ENCODE measurements around the gene RAB6B.

DNA sequence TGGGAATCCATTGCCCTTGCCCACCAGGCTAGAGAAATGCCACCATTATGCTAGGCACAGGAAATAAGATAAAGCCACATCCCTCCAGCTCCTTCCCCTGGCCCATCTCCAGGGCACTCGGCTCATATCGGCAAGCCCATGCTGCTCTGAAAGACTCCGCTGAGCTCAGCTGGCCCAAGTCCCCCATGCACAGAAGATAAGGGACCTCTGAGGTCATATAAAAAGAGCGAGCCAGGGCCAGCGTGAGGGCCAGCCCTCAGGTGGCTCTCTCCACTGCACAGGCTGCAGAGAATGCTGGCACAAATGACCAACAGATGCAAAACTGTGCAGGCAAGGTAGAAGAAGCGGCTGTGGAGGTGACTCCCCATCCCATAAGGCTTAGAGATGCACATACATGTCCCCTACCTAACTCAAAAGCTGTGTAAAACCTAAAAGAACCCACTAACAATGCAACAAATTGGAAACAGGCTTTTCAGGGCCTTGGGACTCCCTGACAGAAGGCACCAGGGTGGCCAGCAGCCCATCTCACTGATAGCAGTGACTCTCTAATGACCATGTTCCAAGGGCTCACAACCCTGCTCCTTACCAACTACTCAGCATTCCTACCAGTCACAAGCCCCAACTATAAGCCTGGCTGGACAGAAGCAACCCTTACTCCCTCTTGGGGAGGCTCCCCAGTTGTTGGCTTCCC is 3.0 kb downstream of the RAB6B start:
- TF ChIP-seq POLR2A (IDR thresholded peaks at IDR 0.05; ENCODE audit: low read depth) (no peak), EP300 (IDR thresholded peaks at IDR 0.05) (no peak), POLR2AphosphoS5 (IDR thresholded peaks at IDR 0.05) (no peak)
- TF ChIP-seq, protein P1, sequence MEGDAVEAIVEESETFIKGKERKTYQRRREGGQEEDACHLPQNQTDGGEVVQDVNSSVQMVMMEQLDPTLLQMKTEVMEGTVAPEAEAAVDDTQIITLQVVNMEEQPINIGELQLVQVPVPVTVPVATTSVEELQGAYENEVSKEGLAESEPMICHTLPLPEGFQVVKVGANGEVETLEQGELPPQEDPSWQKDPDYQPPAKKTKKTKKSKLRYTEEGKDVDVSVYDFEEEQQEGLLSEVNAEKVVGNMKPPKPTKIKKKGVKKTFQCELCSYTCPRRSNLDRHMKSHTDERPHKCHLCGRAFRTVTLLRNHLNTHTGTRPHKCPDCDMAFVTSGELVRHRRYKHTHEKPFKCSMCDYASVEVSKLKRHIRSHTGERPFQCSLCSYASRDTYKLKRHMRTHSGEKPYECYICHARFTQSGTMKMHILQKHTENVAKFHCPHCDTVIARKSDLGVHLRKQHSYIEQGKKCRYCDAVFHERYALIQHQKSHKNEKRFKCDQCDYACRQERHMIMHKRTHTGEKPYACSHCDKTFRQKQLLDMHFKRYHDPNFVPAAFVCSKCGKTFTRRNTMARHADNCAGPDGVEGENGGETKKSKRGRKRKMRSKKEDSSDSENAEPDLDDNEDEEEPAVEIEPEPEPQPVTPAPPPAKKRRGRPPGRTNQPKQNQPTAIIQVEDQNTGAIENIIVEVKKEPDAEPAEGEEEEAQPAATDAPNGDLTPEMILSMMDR (IDR thresholded peaks at IDR 0.05), result no peak
